ENCODE results near the gene ERBB4. TPM values are rescaled to one million over a fixed set of nuclear protein-coding genes. Genes with fewer than 3 reads are reported as not detected.

Gene ERBB4
- total RNA-seq, 1 donor from 2014 or later = 25.3 TPM

- no peaks in the 10 kb centered on the region for H3K9me3 ChIP-seq
- H3K27me3 ChIP-seq (ENCODE audit: low read depth) = peaks cover 18% of the 10 kb centered on the region
- TF ChIP-seq, protein P1, sequence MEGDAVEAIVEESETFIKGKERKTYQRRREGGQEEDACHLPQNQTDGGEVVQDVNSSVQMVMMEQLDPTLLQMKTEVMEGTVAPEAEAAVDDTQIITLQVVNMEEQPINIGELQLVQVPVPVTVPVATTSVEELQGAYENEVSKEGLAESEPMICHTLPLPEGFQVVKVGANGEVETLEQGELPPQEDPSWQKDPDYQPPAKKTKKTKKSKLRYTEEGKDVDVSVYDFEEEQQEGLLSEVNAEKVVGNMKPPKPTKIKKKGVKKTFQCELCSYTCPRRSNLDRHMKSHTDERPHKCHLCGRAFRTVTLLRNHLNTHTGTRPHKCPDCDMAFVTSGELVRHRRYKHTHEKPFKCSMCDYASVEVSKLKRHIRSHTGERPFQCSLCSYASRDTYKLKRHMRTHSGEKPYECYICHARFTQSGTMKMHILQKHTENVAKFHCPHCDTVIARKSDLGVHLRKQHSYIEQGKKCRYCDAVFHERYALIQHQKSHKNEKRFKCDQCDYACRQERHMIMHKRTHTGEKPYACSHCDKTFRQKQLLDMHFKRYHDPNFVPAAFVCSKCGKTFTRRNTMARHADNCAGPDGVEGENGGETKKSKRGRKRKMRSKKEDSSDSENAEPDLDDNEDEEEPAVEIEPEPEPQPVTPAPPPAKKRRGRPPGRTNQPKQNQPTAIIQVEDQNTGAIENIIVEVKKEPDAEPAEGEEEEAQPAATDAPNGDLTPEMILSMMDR (IDR thresholded peaks at IDR 0.05) = no peak
- DNase-seq (no peak), ATAC-seq (no peak)
- no peaks in the 10 kb centered on the region for H3K36me3 ChIP-seq
- H3K4me1 ChIP-seq = peaks cover 5% of the 10 kb centered on the region
- H3K4me3 ChIP-seq = no peak overlapping the region
- H3K27ac ChIP-seq = no peak overlapping the region
- intact Hi-C loops (cut with DNase I) = no loop called here
Observed at GRCh38 chr2:212532585-212532984, 6.0 kb downstream of the ERBB4 start.

DNA sequence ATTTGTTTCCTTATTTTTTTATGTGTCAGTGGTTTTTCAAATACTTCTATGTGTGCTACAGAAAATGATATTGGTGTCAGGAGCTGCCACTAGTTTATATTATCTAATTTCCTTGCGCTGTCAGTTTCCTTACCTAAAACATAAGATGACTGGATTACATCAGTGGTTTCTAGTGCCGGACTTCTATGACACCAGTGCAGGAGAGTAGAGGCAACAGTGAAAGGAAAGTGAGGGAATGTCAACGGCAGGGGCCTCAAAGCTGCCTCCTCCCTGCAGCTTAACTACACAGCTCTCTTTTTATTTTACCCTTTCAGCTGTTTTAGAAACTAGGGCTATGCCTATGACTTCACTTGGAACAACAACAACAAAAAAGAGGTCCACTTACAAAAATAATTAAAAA, 6.5 kb downstream of the ERBB4 start:
- intact Hi-C loops (cut with DNase I) = no loop called here
- no peaks in the 10 kb centered on the region for H3K9me3 ChIP-seq
- no peaks in the 10 kb centered on the region for H3K36me3 ChIP-seq
- TF ChIP-seq, protein P1 (IDR thresholded peaks at IDR 0.05) = no peak
- H3K27me3 ChIP-seq (ENCODE audit: low read depth) = peaks cover 13% of the 10 kb centered on the region
- H3K27ac ChIP-seq = no peak overlapping the region
- peaks cover under 1% of the 10 kb centered on the region for H3K4me1 ChIP-seq
- H3K4me3 ChIP-seq = no peak overlapping the region
- ATAC-seq = no peak
- no peak for DNase-seq

DNA sequence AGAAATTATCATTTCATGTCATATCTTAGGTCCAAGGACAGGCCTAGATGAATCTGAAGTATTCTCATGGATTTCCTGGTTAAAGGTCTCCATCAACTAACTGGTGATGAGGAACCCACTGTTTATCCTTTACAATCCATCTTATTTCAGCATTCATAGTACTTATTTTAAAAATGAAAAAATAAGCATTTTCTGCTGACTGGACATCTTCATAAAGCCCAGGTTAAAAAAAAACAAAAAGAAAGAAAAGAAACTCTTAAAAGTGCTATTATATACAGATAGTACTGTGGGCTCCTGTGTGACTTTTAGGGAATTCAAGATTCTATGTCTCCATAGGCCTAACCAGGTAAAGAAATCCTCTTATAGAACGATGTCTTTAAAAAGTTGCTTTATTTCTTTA, 7.1 kb downstream of the ERBB4 start:
- Histone ChIP-seq H3K9me3 (no peaks in the 10 kb centered on the region), H3K4me1 (no peaks in the 10 kb centered on the region), H3K36me3 (no peaks in the 10 kb centered on the region), H3K27me3 (ENCODE audit: low read depth) (peaks cover 8% of the 10 kb centered on the region), H3K4me3 (no peak overlapping the region), H3K27ac (no peak overlapping the region)
- TF ChIP-seq, protein P1 (IDR thresholded peaks at IDR 0.05) = no peak
- no peak for DNase-seq
- intact Hi-C loops (cut with DNase I) = no loop called here
- no peak for ATAC-seq

GRCh38 chr2:212530991-212531390, 7.6 kb downstream of the ERBB4 start:
- DNase-seq = no peak
- intact Hi-C loops (cut with DNase I) = no loop called here
- Histone ChIP-seq H3K27ac (no peak overlapping the region), H3K4me3 (no peak overlapping the region), H3K4me1 (no peaks in the 10 kb centered on the region), H3K27me3 (ENCODE audit: low read depth) (peaks cover 3% of the 10 kb centered on the region), H3K36me3 (no peaks in the 10 kb centered on the region), H3K9me3 (no peaks in the 10 kb centered on the region)
- TF ChIP-seq, protein P1 (IDR thresholded peaks at IDR 0.05) = no peak
- ATAC-seq = no peak

DNA sequence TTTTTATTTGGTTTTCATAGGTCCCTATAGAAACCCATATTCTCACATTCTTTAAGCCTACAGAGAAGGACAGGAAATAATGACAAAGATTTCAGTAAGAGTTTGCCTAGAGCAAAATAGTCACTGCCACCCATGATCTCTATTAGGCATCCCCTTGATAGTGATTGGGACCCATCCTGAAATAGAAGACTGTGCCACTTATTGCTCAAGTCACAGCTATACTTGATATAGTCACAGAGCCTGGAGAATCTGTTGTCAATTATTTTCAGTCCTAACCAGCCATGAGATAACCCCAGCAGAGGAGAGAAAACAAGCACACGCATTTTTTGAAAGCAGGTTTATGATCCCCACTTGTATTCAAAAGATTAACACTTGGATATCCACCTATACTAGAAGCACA, 8.2 kb downstream of the ERBB4 start:
- no peaks in the 10 kb centered on the region for H3K4me1 ChIP-seq
- no peaks in the 10 kb centered on the region for H3K27me3 ChIP-seq (ENCODE audit: low read depth)
- no peak for ATAC-seq
- DNase-seq = no peak
- no peak overlapping the region for H3K27ac ChIP-seq
- intact Hi-C loops (cut with DNase I) = no loop called here
- TF ChIP-seq, protein P1 (IDR thresholded peaks at IDR 0.05) = no peak
- H3K4me3 ChIP-seq = no peak overlapping the region
- H3K36me3 ChIP-seq = no peaks in the 10 kb centered on the region
- no peaks in the 10 kb centered on the region for H3K9me3 ChIP-seq
